Activated CD4-positive, CD25-positive, alpha-beta regulatory T cell treated with anti-CD3 and anti-CD28 coated beads, Interleukin-2, amount 50 U/mL, for 24 hours (primary cell): Measurements from ENCODE around the gene SPECC1.
"Not testable (repeated sequence)": the region's sequence is repeated elsewhere in the genome, so short reads cannot be mapped to it uniquely, and the experiment has no call there.

Source experiments
- ATAC-seq, 2 donors: fragments of 150-1000 bp; cut with Tn5 transposase; one replicate each; pipeline ENCODE4 v1.10.0; 2021; ENCODE audit warnings: mild to moderate bottlenecking in 1 of 2, moderate library complexity in 1 of 2

The SPECC1 gene

DNA sequence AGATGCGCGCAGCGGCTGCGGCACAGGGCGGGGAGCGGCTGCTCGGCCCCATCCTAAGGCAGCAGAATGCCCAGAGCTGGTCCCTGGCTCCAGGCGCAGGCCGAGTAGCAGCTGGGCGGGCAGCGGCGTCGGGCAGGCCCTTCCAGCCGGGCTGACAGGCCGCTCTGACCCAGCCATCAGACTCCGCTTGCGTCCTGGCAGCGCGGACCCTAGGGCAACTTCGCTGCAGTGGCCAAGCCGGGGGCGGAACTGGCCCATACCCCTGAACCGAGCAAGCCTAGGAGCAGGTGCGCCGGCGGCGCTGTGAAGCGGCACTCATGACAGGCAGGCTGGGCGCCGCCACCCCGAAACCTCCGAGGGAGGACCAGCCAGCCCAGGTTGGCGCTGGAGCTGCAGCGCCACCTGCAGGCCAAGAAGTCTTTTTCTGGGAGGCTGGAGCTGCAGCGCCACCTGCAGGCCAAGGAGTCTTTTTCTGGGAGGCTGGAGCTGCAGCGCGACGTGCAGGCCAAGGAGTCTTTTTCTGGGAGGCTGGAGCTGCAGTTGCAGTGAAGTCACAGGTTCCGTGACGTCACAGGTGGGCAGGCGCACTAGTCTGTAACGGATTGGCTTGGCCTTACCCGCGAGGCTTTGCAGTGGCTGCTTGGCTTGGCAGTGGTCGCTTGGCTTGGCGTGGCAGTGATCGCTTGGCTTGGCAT lies 311.5 kb downstream of the SPECC1 start:
- peak; percentile 80 to 84 for ATAC-seq

DNA sequence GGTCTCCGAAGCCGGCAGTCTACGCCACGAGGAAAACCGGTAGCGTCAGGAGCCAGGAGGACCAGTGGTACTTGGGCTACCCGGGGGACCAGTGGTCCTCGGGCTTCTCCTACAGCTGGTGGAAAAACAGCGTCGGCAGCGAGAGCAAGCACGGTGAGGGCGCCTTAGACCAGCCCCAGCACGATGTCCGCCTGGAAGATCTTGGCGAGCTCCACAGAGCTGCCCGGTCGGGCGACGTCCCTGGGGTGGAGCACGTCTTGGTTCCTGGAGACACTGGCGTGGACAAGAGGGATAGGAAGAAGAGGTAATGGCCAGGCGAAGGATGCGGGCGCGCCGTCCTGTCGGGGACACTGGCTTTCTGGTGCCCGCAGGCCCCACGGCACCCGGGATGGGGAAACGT lies 312.2 kb downstream of the SPECC1 start:
- ATAC-seq, result not testable (repeated sequence)

DNA sequence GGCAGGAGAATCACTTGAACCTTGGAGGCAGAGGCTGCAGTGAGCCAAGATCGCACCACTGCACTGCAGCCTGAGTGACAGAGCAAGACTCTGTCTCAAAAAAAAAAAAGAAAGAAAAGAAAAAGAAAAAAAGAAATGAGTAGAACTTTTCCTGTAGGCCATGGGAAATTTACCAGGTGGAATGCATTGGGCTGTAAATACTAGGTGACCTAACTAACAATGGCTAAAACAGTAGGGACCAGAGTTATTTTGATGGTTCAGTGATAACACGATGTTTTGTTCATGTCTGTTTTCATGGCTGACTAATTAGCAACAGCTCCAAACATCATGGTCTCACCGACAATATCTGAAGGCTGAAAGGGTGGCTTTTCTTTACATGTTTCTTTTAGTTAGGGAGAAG lies 318.6 kb downstream of the SPECC1 start:
- ATAC-seq, result not testable (repeated sequence)

DNA sequence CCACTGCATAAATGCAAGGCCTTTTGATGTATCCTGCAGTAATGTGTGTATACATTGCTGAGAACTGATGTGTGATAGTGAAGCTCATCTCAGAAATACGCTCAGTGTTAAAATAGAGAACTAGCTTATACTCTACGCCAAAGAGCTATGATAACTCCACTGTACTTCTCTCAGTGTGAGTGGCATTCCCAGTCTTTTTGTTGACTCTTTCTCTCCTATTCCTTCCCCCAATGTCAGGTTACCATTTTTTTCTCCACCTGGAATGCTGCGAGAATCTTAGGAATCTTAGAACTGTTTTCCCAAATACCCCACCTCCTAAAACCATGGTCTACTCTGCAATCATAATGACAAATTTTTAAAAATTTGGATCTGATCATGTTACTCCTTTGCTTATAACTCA lies 342.2 kb downstream of the SPECC1 start:
- ATAC-seq, result not testable (repeated sequence)

DNA sequence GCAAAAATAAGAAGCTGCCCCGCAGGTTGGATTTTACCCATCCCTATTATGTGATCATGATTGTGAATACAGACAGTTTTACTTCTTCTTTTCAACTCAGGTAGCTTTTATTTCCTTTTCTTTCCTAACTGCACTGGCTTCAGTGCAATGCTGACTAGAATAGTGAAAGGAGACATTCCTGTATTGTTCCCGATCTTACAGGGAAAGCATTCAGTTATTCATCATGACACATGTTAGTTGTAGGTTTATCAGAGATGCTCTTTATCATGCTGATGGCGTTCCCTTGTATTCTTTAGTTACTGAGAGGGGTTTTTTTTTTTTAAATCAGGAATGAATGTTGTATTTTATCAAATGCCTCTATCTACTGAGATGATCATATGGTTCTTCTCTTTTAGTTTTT lies 343.4 kb downstream of the SPECC1 start:
- ATAC-seq, result not testable (repeated sequence)

DNA sequence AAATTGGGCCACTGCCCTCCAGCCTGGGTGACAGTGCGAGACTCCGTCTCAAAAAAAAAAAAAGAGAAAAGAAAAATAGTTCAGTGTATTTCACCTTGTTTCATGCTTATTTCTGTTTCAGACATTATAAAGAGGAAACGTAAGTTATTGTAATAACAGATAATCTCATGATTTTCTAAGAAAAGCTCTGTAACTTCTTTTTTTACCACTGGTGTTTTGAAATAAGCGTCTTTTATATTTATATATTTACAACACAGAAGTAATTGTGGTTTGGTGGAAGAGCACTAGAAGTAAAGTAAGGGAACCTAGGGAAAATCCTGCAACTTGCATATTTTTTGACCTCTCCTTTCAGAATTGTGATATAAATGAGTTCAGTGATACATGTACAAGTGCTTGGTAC lies 354.7 kb downstream of the SPECC1 start:
- not testable (repeated sequence) for ATAC-seq
